AG10803 (cell line): Measurements from ENCODE around the gene FRAT2.

Experiments used
- DNase-seq: peaks from one replicate; pipeline ENCODE4 v3.0.0; 2010; ENCODE audit warnings: low read depth
- H3K4me3 ChIP-seq: 2 replicates; pipeline ENCODE4 v1.5.1; 2011; ENCODE audit warnings: mild to moderate bottlenecking, low read length, control low read depth
- CTCF ChIP-seq: conservative IDR thresholded peaks from 2 replicates; pipeline ENCODE4 v1.5.1; 2011; ENCODE audit warnings: mild to moderate bottlenecking, low read length, control low read depth, inconsistent platforms

Gene FRAT2

GRCh38 chr10:97334370-97335175 is at the start of gene FRAT2:
TSS of gene FRAT2 (minus strand) at chr10:97334729. CDS start at chr10:97334572, 157 bp downstream.
- peak; percentile 93 for DNase-seq
- TF ChIP-seq CTCF, result no peak
- H3K4me3 ChIP-seq, result peak within 1 kb of the TSS; percentile 73

- TF ChIP-seq CTCF, result no peak
- no peak for DNase-seq
- no peak overlapping the region for H3K4me3 ChIP-seq
These were observed 49.6 kb upstream of the FRAT2 start for GRCh38 chr10:97384156-97384555.

GRCh38 chr10:97383159-97383558 is 48.6 kb upstream of the FRAT2 start:
- H3K4me3 ChIP-seq, result no peak overlapping the region
- DNase-seq, result no peak
- no peak for TF ChIP-seq CTCF

GRCh38 chr10:97381626-97382025 is 47.1 kb upstream of the FRAT2 start:
- no peak for TF ChIP-seq CTCF
- no peak overlapping the region for H3K4me3 ChIP-seq
- no peak for DNase-seq

GRCh38 chr10:97380516-97380915 is 46.0 kb upstream of the FRAT2 start:
- no peak overlapping the region for H3K4me3 ChIP-seq
- no peak for TF ChIP-seq CTCF
- DNase-seq, result no peak

- no peak for DNase-seq
- no peak for TF ChIP-seq CTCF
- H3K4me3 ChIP-seq, result no peak overlapping the region
These were observed 44.7 kb upstream of the FRAT2 start for GRCh38 chr10:97378933-97379921.
